H1 (cell line): ENCODE measurements around the gene SRPRB. TPM values are rescaled to one million over a fixed set of nuclear protein-coding genes. Genes with fewer than 3 reads are reported as not detected.

Experiments
- CTCF ChIA-PET: fragments of 300-600 bp; sonication (Branson Sonifier 250); formaldehyde crosslinking; loops from one replicate; lab custom pipeline; 2021; ENCODE audit not compliant: partially characterized antibody; lab: Charles Lee
- POLR2A ChIA-PET: fragments of 300-600 bp; sonication (Branson Sonifier 250); formaldehyde crosslinking; loops from one replicate; lab custom pipeline; 2021; ENCODE audit warnings: inconsistent platforms; ENCODE audit not compliant: partially characterized antibody; lab: Charles Lee
- DNase-seq, 2 experiments: peaks; one replicate each; pipeline versions ENCODE4 v3.0.0 to v3.0.0-alpha.2; 2010 to 2022; ENCODE audit warnings: low spot score in 2 of 2, low read depth in 1 of 2, mixed read lengths in 1 of 2
- FAIRE-seq: peaks from 2 replicates; lab custom pipeline; 2011; peaks lifted over from hg19 to GRCh38; lab: Jason Lieb, UNC
- H2AFZ ChIP-seq: 2 replicates; pipeline ENCODE4 v1.8.1; 2012; ENCODE audit warnings: low read length, inconsistent platforms
- H2AK5ac ChIP-seq: 2 replicates; pipeline ENCODE4 v1.6.1; 2013; ENCODE audit warnings: low read depth, low read length
- H2BK120ac ChIP-seq: replicated peaks from 2 replicates; pipeline ENCODE3; 2013; ENCODE audit warnings: low read depth, low read length, inconsistent platforms
- H2BK12ac ChIP-seq: 2 replicates; pipeline ENCODE4 v1.6.1; 2013; ENCODE audit warnings: low read depth, low read length
- H2BK15ac ChIP-seq: 2 replicates; pipeline ENCODE4 v1.6.1; 2013; ENCODE audit warnings: low read length
- H2BK20ac ChIP-seq: 2 replicates; pipeline ENCODE4 v1.6.1; 2013; ENCODE audit warnings: low read length
- H2BK5ac ChIP-seq: 2 replicates; pipeline ENCODE4 v1.6.1; 2013; ENCODE audit warnings: low read depth, low read length
- H3K14ac ChIP-seq: 2 replicates; pipeline ENCODE4 v1.6.1; 2013; ENCODE audit warnings: inconsistent platforms; ENCODE audit not compliant: insufficient read length
- H3K18ac ChIP-seq: 2 replicates; pipeline ENCODE4 v1.6.1; 2013; ENCODE audit warnings: low read length; ENCODE audit errors: extremely low read depth
- H3K23ac ChIP-seq: 2 replicates; pipeline ENCODE4 v1.6.1; 2013; ENCODE audit warnings: inconsistent platforms; ENCODE audit not compliant: insufficient read length
- H3K23me2 ChIP-seq: 2 replicates; pipeline ENCODE4 v1.6.1; 2013; ENCODE audit warnings: low read depth, low read length
- H3K27ac ChIP-seq: 2 replicates; pipeline ENCODE4 v1.6.1; 2011; ENCODE audit warnings: low read depth, low read length, inconsistent platforms
- H3K27me3 ChIP-seq, 4 experiments: replicated peaks in 1 of 4; 1 replicate in 1 of 4; 2 replicates in 3 of 4; pipeline versions ENCODE4 v1.6.1 to v1.8.1; 2011 to 2013; ENCODE audit warnings: low read length in 3 of 4, mild to moderate bottlenecking in 3 of 4, inconsistent platforms in 2 of 4, mixed read lengths in 2 of 4, moderate library complexity in 1 of 4; ENCODE audit not compliant: control insufficient read depth in 3 of 4, insufficient read depth in 3 of 4; ENCODE audit errors: extremely low read depth in 1 of 4
- H3K36me3 ChIP-seq, 4 experiments: 2 replicates each; pipeline versions ENCODE4 v1.6.1 to v1.8.1; 2011 to 2013; ENCODE audit warnings: mild to moderate bottlenecking in 4 of 4, low read length in 3 of 4, moderate library complexity in 2 of 4, control low read depth in 1 of 4, inconsistent platforms in 1 of 4; ENCODE audit not compliant: insufficient read depth in 4 of 4, control insufficient read depth in 2 of 4
- H3K4ac ChIP-seq: replicated peaks from 2 replicates; pipeline ENCODE3; 2013; ENCODE audit warnings: low read length, low read depth, mixed read lengths, inconsistent platforms; ENCODE audit not compliant: insufficient read length
- H3K4me1 ChIP-seq, 4 experiments: replicated peaks in 1 of 4; 1 replicate in 1 of 4; 2 replicates in 3 of 4; pipeline versions ENCODE4 v1.6.1 to v1.8.1; 2011 to 2013; ENCODE audit warnings: low read length in 3 of 4, inconsistent platforms in 2 of 4, mixed read lengths in 1 of 4; ENCODE audit not compliant: insufficient read depth in 4 of 4, control insufficient read depth in 3 of 4
- H3K4me2 ChIP-seq, 2 experiments: 2 replicates each; pipeline versions ENCODE4 v1.6.1 to v1.8.1; 2011 to 2013; ENCODE audit warnings: low read depth in 2 of 2, low read length in 2 of 2, control low read depth in 1 of 2, inconsistent platforms in 1 of 2, mild to moderate bottlenecking in 1 of 2; ENCODE audit not compliant: insufficient read depth in 1 of 2
- H3K4me3 ChIP-seq, 4 experiments: fragments of 200-600, 300-600 bp in 1 of 4; sonication (generic), shearing (Covaris generic), sonication (Bioruptor Twin) in 1 of 4; 2 replicates each; pipeline versions ENCODE4 v1.5.1 to v1.8.1; 2011 to 2016; ENCODE audit warnings: low read length in 4 of 4, low read depth in 3 of 4, control low read depth in 2 of 4, inconsistent platforms in 2 of 4, mild to moderate bottlenecking in 2 of 4, mixed read lengths in 1 of 4, moderate library complexity in 1 of 4; ENCODE audit not compliant: insufficient read depth in 2 of 4; ENCODE audit errors: extremely low read depth in 1 of 4
- H3K56ac ChIP-seq: replicated peaks from 2 replicates; pipeline ENCODE3; 2013; ENCODE audit warnings: low read depth, mild to moderate bottlenecking, mixed read lengths, low read length, inconsistent platforms; ENCODE audit not compliant: insufficient read length
- H3K79me1 ChIP-seq: 2 replicates; pipeline ENCODE4 v1.6.1; 2013; ENCODE audit warnings: low read depth, low read length, control low read depth
- H3K79me2 ChIP-seq, 2 experiments: 2 replicates each; pipeline versions ENCODE4 v1.6.1 to v1.8.1; 2012 to 2013; ENCODE audit warnings: low read length in 2 of 2, mild to moderate bottlenecking in 2 of 2, inconsistent platforms in 1 of 2; ENCODE audit not compliant: insufficient read depth in 2 of 2, control insufficient read depth in 1 of 2
- H3K9ac ChIP-seq, 4 experiments: replicated peaks in 1 of 4; 1 replicate in 1 of 4; 2 replicates in 3 of 4; pipeline versions ENCODE4 v1.6.1 to v1.8.1; 2011 to 2013; ENCODE audit warnings: low read depth in 3 of 4, low read length in 3 of 4, control low read depth in 2 of 4, mild to moderate bottlenecking in 2 of 4, moderate library complexity in 2 of 4, inconsistent platforms in 1 of 4; ENCODE audit errors: extremely low read depth in 1 of 4
- H3K9me3 ChIP-seq, 2 experiments: 2 replicates each; pipeline versions ENCODE4 v1.6.1 to v1.8.1; 2012 to 2013; ENCODE audit warnings: mild to moderate bottlenecking in 2 of 2, moderate library complexity in 2 of 2, control low read depth in 1 of 2, inconsistent platforms in 1 of 2, low read depth in 1 of 2, low read length in 1 of 2, mixed read lengths in 1 of 2; ENCODE audit not compliant: insufficient read depth in 2 of 2
- H4K20me1 ChIP-seq, 2 experiments: replicated peaks in 1 of 2; 2 replicates each; pipeline versions ENCODE3 to v1.8.1; 2011 to 2013; ENCODE audit warnings: inconsistent platforms in 2 of 2, low read length in 2 of 2, mild to moderate bottlenecking in 1 of 2; ENCODE audit not compliant: insufficient read depth in 2 of 2, control insufficient read depth in 1 of 2
- H4K5ac ChIP-seq: 2 replicates; pipeline ENCODE4 v1.6.1; 2013; ENCODE audit warnings: low read length, low read depth, mixed read lengths, inconsistent platforms; ENCODE audit not compliant: insufficient read length
- H4K8ac ChIP-seq: 2 replicates; pipeline ENCODE4 v1.8.0; 2013; ENCODE audit warnings: mild to moderate bottlenecking, moderate library complexity, low read length, inconsistent platforms; ENCODE audit not compliant: insufficient read depth; ENCODE audit errors: extremely low read depth
- H4K91ac ChIP-seq: replicated peaks from 2 replicates; pipeline ENCODE3; 2013; ENCODE audit warnings: low read length, mixed read lengths, inconsistent platforms; ENCODE audit not compliant: insufficient read length
- CBX5 ChIP-seq: fragments of 300-800, 300-1000 bp; sonication (generic); IDR thresholded peaks from 2 replicates; pipeline ENCODE4 v1.7.1; 2016; ENCODE audit warnings: antibody characterized with exemption, low read length, low read depth
- HDAC2 ChIP-seq, 2 experiments: fragments of 300-600 bp in 1 of 2; sonication (generic) in 1 of 2; IDR thresholded peaks; 2 replicates each; pipeline ENCODE4 v1.6.1; 2011 to 2012; ENCODE audit warnings: low read depth in 2 of 2, low read length in 2 of 2, mild to moderate bottlenecking in 2 of 2, moderate library complexity in 2 of 2, borderline replicate concordance in 1 of 2, inconsistent platforms in 1 of 2
- HDAC6 ChIP-seq: IDR thresholded peaks from one replicate; pipeline ENCODE4 v1.7.1; 2012; ENCODE audit warnings: low read depth, mild to moderate bottlenecking, inconsistent platforms, low read length, moderate library complexity
- KDM1A ChIP-seq: fragments of 200-600, 300-600 bp; sonication (generic); IDR thresholded peaks from 2 replicates; pipeline ENCODE4 v1.7.1; 2016; ENCODE audit warnings: mild to moderate bottlenecking, low read length, borderline replicate concordance
- SRF ChIP-seq: IDR thresholded peaks from 2 replicates; pipeline ENCODE4 v1.6.1; 2011; ENCODE audit warnings: mild to moderate bottlenecking, low read depth, low read length, moderate library complexity
- WGBS, 2 experiments: shearing (Covaris generic) in 1 of 2; methylation state at CpG; one replicate each; pipeline versions ENCODE4 v1.1.6 to v1.1.7; 2013 to 2015; ENCODE audit warnings: low lambda C conversion rate in 2 of 2, mixed read lengths in 2 of 2, inconsistent platforms in 1 of 2, low coverage in 1 of 2, missing lambda C conversion rate in 1 of 2; ENCODE audit not compliant: insufficient replicate concordance in 2 of 2, insufficient coverage in 1 of 2, insufficient read length in 1 of 2; ENCODE audit errors: extremely low coverage in 1 of 2, missing lambda C conversion rate in 1 of 2; 5-methylcytosine and 5-hydroxymethylcytosine counted together
- polyA plus RNA-seq, 7 experiments: library from polyadenylated mRNA; depleted of rRNA in 3 of 7; stranded (reverse) in 5 of 7; unstranded in 2 of 7; fragments of >200 nt in 5 of 7; fragments of 200-250 nt in 2 of 7; gene quantifications; 1 replicate in 5 of 7; 2 replicates in 1 of 7; 4 replicates in 1 of 7; pipeline versions ENCODE4 v1.2.1 to v1.2.3, GENCODE V29; 2011 to 2013; ENCODE audit warnings: missing spikeins in 2 of 7, mixed read lengths in 2 of 7
- total RNA-seq: library from RNA; stranded (reverse); fragmentation: NEBNext Ultra II Directional; extraction: Animal tissue kit (Norgen Biotek cat#: 25700); gene quantifications from 2 replicates; pipeline ENCODE4 v1.2.1, GENCODE V29; 2021

The SRPRB gene
- total and polyA plus RNA-seq, 2 of the 8 experiments (the other 6 are each of a cell fraction or from before 2014, with no cell fraction given) = 15.9 to 49.8 TPM

DNA sequence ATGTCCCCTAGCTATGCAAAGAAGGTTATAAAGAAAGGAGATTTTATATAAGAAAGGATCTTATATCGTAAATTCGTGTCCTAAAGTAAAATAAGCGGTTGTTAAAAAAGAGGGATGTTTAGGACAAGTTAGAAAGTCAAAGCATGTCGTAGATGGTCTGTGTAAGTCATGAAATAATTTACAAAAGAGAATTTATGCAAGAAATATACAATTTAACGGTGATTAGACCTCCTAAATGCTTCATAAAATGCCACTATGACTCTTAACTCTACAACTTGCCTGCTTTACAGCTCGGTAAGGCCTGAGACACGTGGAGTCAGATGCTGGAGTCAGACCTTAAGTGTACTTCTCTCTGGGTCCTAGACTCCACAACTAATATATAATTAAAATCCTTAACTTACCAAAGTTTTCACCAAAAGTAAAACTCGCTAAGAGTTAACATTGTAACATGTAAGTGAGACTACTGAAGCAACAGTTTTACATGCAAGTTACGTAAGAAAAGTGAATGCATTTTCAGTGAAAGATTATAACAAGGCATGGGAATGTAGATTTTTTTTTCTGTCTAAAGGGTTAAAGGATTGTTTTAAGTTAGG, 13.3 kb upstream of the SRPRB start:
- Histone ChIP-seq H2AFZ (no peak overlapping the region), H4K8ac (no peak overlapping the region), H3K79me1 (no peaks in the 10 kb centered on the region), H3K79me2 (no peaks in the 10 kb centered on the region), H3K23me2 (no peaks in the 10 kb centered on the region)
- TF ChIP-seq HDAC2 (IDR thresholded peaks at IDR 0.05; ENCODE audit: borderline replicate concordance in 1 of 2, low read depth in 2 of 2, low read length in 2 of 2) = no peak
- TF ChIP-seq SRF = no peak
- no peak for TF ChIP-seq HDAC6
- TF ChIP-seq KDM1A = 0 out of 2 replicates have a peak, but pooled peaks have one; percentile 20
- 0 out of 2 replicates have a peak, but pooled peaks have one; percentile 75 for TF ChIP-seq CBX5
- TF ChIP-seq, all 59 proteins: peak for 2
- DNase-seq = no peak
- Histone ChIP-seq H2BK12ac (no peak overlapping the region), H4K5ac (no peak overlapping the region), H3K9ac (no peak overlapping the region), H3K4ac (no peak overlapping the region), H3K27me3 (no peaks in the 10 kb centered on the region; a peak in 1 of 7 replicates), H3K14ac (no peak overlapping the region), H2BK5ac (no peak overlapping the region), H3K18ac (no peak overlapping the region), H4K20me1 (no peaks in the 10 kb centered on the region), H2BK15ac (no peak overlapping the region), H2BK20ac (no peak overlapping the region), H4K91ac (no peak overlapping the region), H3K9me3 (peaks cover 20 to 37% of the 10 kb centered on the region in 2 experiments), H3K4me1 (no peaks in the 10 kb centered on the region), H3K56ac (no peak overlapping the region), H3K27ac (no peak overlapping the region), H3K23ac (no peak overlapping the region), H3K4me2 (no peak overlapping the region), H3K4me3 (no peak overlapping the region), H2AK5ac (no peak overlapping the region), H3K36me3 (no peaks in the 10 kb centered on the region; a peak in 1 of 8 replicates), H2BK120ac (no peak overlapping the region)
- WGBS, 2 experiments = 59% methylated on average over 9 of the region's 9 CpGs; no CpG with 5 or more reads in 1 of the 2 experiments
- POLR2A ChIA-PET = no interaction called here
- CTCF ChIA-PET = interaction anchor here (0.7 kb wide), 1 partner anchor 109 kb away, joined by 3 read pairs; no protein-coding TSS in a partner anchor
- FAIRE-seq = no peak
